Astrocyte (in vitro differentiated cells and primary cell): ENCODE results near the gene PRKAG2.

ENCODE experiments used
- CTCF ChIP-seq: IDR thresholded peaks from 2 replicates; pipeline ENCODE4 v1.5.1; 2011; ENCODE audit warnings: low read depth, mild to moderate bottlenecking, inconsistent platforms, low read length, moderate library complexity; ENCODE audit not compliant: insufficient read depth
- EZH2 ChIP-seq: IDR thresholded peaks from 2 replicates; pipeline ENCODE4 v1.6.1; 2012; ENCODE audit warnings: mild to moderate bottlenecking, low read length, inconsistent platforms; ENCODE audit not compliant: insufficient read depth

- TF ChIP-seq CTCF: no peak
- no peak for TF ChIP-seq EZH2
These were observed 55.7 kb downstream of the PRKAG2 start for GRCh38 chr7:151821226-151821625.
